ENCODE results near the gene CTNNBIP1.
A peak's percentile ranks its signal among the peaks of the same experiment; 100 is the strongest.
"Not testable (repeated sequence)": the region's sequence is repeated elsewhere in the genome, so short reads cannot be mapped to it uniquely, and the experiment has no call there.

CTNNBIP1 gene

DNA sequence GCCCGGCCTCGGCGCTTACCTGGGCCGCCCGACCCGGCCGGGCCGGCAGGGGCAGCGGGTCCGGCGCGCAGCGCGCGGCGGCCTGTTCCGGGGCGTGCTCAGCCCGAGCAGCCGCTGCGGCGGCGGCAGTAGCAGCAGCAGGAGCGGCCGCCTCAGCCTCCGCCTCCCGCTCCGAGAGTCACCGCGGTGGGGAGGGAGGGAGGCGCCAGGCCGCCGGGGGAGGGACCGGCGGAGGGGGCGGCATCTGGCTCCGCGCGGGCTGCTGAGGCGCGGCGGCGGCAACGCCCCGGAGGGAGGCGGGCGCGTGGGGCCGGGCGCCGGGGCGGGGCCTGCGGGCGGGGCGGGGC is at the start of gene CTNNBIP1:
CTNNBIP1 (minus strand) TSS at position 194 of the 347 bp plus-strand sequence. CDS start 38,205 bp downstream, outside the sequence.
- no peak for DNase-seq

DNA sequence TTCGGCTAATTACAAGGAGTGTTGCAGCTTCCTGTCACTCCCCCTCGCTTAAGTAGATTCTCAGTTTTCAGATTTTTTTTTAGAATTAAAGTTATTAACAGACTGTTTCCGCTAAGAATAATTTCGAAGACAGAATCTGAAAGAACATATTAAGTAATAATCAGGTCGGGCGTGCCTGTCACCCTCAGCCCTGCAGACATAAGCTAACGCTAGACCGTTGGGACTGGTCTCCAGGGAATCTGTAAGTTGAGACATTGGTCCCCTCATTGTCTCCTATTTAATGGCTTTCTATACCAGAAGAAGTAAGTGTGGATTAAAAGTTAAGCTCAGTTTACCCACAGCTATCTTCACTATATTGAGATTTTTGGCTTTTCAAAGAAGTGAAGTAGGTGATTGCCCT is 47.7 kb upstream of the CTNNBIP1 start:
- no peak for DNase-seq

- no peak for DNase-seq
Observed at GRCh38 chr1:9946315-9946714, 36.2 kb upstream of the CTNNBIP1 start.

DNA sequence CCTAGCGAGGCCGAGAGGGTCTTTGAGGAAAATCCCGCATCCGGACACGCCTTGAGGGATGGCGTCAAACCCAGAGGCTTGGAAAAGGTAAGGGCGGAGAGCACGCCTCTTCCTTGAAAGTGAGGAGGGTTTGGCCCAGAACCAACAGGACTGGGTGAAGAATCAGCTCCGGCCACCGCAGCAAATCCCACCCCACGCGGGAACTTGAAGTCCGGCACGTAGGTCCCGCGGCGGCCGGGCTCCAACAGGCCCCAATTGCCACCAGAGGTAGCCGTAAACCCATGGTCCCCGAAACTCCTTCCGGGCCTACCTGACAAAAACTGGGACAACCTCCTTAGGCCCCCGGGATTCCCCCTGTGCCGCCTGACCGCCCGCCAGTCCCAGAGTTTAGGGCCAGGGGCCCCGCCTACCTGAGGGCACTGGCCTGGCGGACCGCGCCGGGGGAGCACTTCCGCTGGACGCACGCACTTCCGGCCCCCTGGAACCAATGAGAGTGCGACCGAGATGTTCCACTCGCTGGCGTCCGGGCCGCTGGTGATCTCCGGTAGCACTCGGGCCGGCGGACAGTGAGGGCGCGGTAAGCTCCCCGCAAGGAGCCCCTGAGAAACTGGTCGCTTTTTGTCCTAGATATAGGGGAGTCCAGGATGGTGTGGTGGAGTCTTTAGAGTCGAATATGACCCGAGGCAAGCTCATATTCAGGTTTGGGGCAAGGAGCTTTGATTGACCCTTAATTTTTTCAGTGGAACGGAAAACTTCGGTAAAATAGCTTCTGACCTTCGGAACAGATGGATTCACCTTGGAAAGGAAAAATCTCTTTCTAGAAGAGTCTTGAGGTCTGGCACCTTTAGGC is 33.1 kb upstream of the CTNNBIP1 start, which contains the start of the genes LZIC and NMNAT1:
LZIC (minus strand) TSS at position 453 of the 850 bp plus-strand sequence. CDS start 6,772 bp downstream, outside the sequence.
NMNAT1 (plus strand) TSS at position 537 of the 850 bp plus-strand sequence. CDS start 28,599 bp downstream, outside the sequence.
- peak; percentile 72 to 90 for DNase-seq

GRCh38 chr1:9942399-9942938 is 32.4 kb upstream of the CTNNBIP1 start:
- peak in 1 of 2 experiments; percentile 61 for DNase-seq

GRCh38 chr1:9929431-9930385 is 19.6 kb upstream of the CTNNBIP1 start:
- no peak for DNase-seq

- DNase-seq = no peak
Observed at GRCh38 chr1:9927259-9927658, 17.2 kb upstream of the CTNNBIP1 start.

DNA sequence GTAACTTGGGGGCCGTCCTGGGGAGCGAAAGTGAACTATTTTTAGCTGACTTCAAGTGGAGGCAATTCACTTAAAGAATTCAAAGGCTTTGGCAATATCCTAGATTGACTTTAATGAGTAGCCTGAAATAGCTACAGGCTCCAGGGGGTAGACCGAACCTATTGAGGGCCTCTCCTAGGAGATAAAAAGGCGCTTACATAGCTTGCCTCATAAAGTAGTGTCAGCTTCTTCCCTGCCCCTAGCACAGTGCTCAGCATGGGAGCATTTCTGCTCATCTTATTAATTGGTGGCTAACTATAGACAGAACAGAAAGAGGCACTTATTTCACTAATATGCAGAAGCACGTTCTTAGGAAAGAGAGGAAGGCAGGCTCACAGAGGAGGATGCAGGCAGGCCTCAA is 12.3 kb upstream of the CTNNBIP1 start:
- no peak for DNase-seq

GRCh38 chr1:9920606-9921005 is 10.5 kb upstream of the CTNNBIP1 start:
- no peak for DNase-seq

DNA sequence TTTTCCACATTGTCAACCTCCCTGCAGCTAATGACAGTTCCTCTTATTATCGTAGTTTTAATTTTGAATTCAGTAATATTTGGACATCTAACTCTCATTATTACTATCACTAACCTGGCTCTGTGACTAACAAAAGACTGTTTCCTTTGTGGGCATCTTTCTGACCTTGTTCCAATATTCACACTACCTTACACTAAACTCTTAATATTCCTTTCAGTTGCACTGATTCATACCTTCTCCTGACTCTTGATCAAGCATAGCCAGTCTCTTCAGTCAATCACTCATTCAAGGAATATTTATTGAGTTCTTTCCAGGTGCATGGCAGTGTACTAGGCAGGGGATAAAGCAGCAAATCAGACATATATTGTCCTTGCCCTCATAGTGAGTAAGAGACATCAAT is 7.8 kb upstream of the CTNNBIP1 start:
- no peak for DNase-seq

- DNase-seq = not testable (repeated sequence)
Observed at GRCh38 chr1:9917495-9917894, 7.4 kb upstream of the CTNNBIP1 start.

DNA sequence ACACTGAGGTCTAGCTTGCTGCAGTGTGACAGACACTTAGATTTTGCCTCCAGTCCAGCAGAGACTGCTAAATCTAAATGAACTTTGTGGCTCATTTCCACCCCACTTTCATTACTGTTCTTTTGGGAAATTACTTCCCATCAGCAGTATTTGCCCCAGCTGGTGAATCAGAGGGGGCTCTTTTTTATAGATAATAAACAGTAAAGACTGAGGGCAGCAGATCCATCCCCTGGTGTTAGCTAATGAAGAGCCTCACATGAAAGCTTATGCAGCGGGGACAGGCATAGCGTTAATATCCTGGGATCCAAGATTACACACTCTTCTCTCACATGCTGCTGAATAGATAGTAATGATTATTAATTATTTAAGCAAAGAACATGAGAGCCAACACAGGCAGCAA is 6.4 kb upstream of the CTNNBIP1 start:
- DNase-seq = no peak

DNA sequence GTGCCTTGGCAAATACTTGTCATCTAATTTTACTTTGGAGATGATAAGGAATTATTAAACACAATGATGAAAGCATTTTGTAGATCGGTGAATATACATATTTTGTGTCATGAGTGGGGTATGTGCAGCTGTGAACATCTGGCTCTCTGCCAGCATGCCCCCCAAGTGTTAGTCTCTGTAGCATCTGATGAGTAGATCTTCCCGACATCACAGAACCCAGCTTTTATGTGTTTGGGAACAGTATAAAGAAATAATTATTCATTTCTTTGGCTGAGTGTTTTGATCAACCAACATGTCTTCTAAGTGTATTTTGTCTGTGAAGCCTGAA is 4.5 kb upstream of the CTNNBIP1 start:
- DNase-seq = no peak

DNA sequence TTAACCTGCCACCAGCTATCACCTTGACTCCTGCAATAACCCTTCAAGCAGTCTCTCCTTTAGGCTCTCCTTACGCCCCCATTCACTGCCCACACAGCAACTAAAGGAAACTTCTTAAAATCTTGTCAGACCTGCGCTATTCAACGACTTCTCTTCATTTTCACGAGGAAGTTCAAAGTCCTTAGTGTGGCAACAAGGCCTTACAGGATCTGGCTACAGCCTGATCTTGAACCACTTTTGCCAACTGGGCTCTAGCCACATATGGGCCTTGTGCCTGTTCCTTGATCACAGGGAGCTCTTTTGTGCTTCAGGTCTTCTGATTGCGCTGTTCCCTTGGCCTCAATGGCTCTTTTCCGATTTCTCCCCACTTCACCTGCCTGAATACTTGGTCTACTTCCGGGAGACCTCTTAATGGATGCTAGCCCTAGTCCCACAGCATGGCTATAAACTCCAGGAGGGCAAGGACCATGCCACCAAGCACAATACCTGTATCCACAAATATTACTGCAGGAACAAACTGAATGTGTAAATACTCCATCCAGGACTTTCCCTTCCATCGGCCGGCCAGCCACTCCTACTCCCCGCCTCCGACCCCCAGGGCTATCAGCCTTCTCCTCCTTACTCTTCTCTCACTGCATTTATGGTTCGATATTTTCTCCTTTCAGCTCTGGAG is 2.3 kb upstream of the CTNNBIP1 start:
- no peak for DNase-seq

DNA sequence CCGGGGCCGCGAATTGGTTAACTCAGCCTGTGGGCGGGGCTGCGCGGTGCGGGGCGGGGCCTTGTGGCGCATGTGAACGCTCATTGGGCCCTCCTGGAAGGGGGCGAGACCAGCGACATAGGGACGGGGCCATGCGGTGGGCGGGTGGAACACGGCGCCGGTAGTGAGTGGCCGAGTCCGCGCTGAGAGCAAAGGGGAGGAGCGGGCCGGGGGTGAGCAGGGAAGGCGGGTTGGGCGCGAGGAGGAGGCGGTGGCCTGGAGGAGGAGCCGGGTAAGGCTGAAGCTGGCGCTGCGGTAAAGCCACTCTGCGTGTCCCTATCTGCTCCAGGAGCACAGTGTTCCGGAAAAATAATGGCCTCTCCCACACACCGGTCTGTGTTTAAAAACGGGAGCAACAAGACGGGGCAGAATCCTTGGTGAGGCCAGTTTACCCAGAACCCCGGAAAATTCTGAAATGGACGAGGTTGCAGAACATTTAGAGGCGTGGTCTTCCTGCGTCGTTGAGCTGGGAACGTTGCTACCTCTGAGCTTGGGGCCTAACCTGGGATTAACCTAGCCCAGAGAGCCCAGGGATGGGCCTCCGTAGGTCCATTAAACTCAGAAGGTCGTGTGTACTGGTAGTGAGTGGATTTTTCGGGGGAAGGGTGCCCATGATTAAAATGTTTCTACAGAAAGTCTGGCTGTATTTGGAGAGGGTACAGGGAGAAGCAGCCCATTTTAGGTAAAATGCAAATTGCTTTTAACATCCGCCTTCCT is 532 bp upstream of the CTNNBIP1 start:
- DNase-seq = peak; percentile 96 to 97

DNA sequence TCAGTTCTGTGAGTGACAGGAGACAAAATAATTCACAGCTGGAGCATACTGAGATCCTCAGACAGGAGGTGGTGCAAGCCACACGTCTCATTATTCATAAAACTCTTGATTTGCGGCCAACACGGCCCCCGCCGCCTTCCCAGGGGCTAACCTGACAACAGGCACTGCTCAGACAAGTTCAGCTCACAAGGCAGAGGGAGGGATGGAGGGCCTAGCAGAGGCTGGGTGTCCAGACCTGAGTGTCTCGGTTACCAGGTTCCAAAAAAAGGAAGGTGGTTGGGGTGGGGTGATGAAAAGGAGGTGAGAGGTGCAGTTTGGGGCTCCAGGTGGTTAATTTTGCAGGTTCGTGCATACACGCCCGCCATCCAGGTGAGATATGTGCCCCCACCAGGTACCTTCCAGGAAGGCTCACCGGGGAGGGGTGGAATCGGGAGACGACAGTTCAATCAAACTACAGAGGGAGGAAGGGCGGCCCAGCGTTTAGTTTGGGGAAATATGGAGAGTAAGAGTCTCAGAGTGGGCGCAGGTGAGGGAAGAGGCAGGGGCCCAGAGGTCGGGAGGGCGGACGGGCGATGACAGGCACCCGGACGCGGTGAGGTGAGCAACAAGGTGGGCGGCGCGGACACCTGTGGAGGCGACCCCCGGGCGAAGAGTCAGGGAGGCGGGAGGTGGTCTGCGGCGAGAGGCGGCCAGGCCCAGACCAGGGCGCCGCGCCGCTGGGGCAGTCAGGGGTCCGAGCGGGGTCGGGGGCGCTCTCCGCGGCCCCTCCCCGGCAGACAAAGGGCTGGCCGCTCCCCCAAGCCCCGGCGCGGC is 629 bp downstream of the CTNNBIP1 start:
- no peak for DNase-seq

DNA sequence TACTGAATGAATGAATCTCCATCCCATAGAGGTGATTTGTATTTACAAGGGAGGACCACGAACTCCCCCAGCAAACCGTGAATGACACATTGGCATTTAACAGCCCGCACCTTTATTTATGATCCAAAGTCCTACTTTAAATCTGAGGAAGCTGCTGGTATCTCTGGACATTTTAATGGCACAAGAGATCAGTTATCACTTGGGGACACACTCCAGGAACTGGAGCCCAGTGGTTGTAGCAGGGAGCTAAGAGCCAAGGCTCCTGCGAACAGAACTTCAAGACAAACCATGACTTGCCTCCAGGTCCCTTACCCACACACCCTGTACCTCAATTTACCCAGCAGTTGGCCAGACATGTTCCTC is 1.2 kb downstream of the CTNNBIP1 start:
- no peak for DNase-seq

DNA sequence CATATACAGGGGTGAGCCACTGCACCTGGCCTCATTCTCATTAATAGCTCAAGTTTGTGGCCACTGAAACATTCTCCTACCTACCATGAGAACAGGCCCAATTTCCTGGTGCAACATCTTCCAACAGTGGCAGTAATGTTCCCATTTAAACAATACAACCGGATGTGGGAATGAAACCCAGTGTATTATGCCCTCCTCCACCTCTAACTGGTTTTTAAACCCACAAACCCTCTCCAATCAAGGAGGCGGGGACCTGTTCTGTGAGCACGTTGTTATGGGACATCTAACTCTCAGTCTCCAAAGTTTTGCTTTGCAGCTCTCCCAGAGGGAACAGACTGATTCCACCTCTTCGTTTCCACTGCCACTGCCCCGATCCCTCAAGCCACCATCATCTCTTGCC is 2.6 kb downstream of the CTNNBIP1 start:
- no peak for DNase-seq

GRCh38 chr1:9906466-9906865 is 3.6 kb downstream of the CTNNBIP1 start:
- no peak for DNase-seq

DNA sequence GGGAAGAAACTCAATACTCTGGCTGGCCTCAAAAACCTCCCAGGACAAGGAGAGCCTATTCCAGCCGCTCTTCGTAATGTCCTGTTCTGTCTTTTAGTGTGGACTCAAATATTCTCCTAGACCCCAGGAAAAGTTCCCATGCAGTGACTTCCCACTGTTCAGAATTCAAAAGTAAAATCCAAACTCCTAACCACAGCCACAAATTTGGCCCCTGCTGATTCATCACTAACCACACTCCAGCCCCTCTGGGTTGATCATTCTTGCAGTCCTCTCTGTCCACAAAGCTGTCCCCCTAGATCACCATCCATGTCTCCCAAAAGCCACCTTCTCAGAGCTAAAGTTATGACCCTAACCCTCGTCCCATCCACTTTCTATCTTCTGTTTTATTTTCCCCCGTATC is 5.1 kb downstream of the CTNNBIP1 start:
- DNase-seq = no peak

DNA sequence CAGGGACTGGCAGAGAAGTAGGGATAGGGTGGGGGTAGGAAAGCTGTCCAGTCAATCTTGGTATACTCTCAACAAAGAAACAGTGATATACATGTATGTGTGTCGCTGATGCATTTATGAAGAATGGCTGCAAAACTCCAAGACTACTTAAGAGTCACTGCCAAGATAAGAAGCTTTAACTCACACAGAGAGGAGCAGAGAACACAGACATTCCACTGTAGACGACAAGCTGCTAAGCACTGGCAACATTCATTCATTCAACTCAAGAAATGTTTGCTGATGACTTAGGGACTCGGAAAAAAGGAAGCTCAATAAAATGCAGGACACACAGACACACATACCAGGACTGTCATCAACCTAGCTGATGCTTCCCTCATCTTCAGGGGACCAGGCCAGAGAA is 5.5 kb downstream of the CTNNBIP1 start:
- DNase-seq = no peak
